Activated T-cell treated with anti-CD3 and anti-CD28 coated beads, Interleukin-2, amount 50 U/mL, for 72 hours (primary cell): ENCODE data around the gene TMEM175. TPM values are rescaled to one million over a fixed set of nuclear protein-coding genes. Genes with fewer than 3 reads are reported as not detected.
A peak's percentile ranks its signal among the peaks of the same experiment; 100 is the strongest.
"Not testable (repeated sequence)": the region's sequence is repeated elsewhere in the genome, so short reads cannot be mapped to it uniquely, and the experiment has no call there.

Source experiments
- ATAC-seq, 2 donors: fragments of 150-1000 bp; cut with Tn5 transposase; replicated peaks in 1 of 2; 2 replicates each; pipeline ENCODE4 v1.10.0; 2021; ENCODE audit warnings: moderate library complexity in 2 of 2, mild to moderate bottlenecking in 1 of 2
- DNase-seq, 2 donors: peaks; one replicate each; pipeline ENCODE4 v3.0.0; 2021 to 2022; ENCODE audit warnings: mixed read lengths in 1 of 2
- H3K27ac Mint-ChIP-seq: one replicate; pipeline ENCODE4 v1.8.0; 2022; ENCODE audit warnings: mild to moderate bottlenecking, moderate library complexity, mixed read lengths
- H3K27me3 Mint-ChIP-seq: one replicate; pipeline ENCODE4 v1.8.0; 2022; ENCODE audit warnings: low read depth, mixed read lengths
- H3K36me3 Mint-ChIP-seq, 2 donors: one replicate each; pipeline ENCODE4 v1.8.0; 2022; ENCODE audit warnings: mixed read lengths in 2 of 2, mild to moderate bottlenecking in 1 of 2; ENCODE audit not compliant: insufficient read depth in 2 of 2
- H3K4me1 Mint-ChIP-seq: one replicate; pipeline ENCODE4 v1.8.0; 2022; ENCODE audit warnings: low read depth, mixed read lengths
- H3K4me3 Mint-ChIP-seq, 2 donors: one replicate each; pipeline ENCODE4 v1.8.0; 2022; ENCODE audit warnings: mild to moderate bottlenecking in 2 of 2, mixed read lengths in 2 of 2, moderate library complexity in 2 of 2
- H3K9me3 Mint-ChIP-seq, 2 donors: one replicate each; pipeline ENCODE4 v1.8.0; 2022; ENCODE audit warnings: mixed read lengths in 2 of 2
- total RNA-seq, 2 donors: library from RNA; stranded (reverse); gene quantifications; one replicate each; pipeline ENCODE4 v1.2.3, GENCODE V29; 2022

TMEM175 gene
- total RNA-seq, 2 donors from 2014 or later: 21.0 to 22.0 TPM

GRCh38 chr4:913280-913618, 19.0 kb upstream of the TMEM175 start:
- Mint-ChIP-seq H3K9me3 (peaks cover 2 to 6% of the 10 kb centered on the region in 2 donors), H3K4me1 (peaks cover 26% of the 10 kb centered on the region), H3K27ac (no peak overlapping the region), H3K36me3 (peaks cover 7 to 14% of the 10 kb centered on the region in 2 donors), H3K4me3 (no peak overlapping the region), H3K27me3 (no peaks in the 10 kb centered on the region)
- ATAC-seq (no peak), DNase-seq (no peak)

GRCh38 chr4:914531-914930, 17.7 kb upstream of the TMEM175 start:
- no peaks in the 10 kb centered on the region for H3K27me3 Mint-ChIP-seq
- no peak overlapping the region for H3K27ac Mint-ChIP-seq
- no peak for ATAC-seq
- H3K4me3 Mint-ChIP-seq: no peak overlapping the region
- peaks cover 30% of the 10 kb centered on the region for H3K4me1 Mint-ChIP-seq
- peaks cover 10 to 11% of the 10 kb centered on the region in 2 donors for H3K36me3 Mint-ChIP-seq
- no peak for DNase-seq
- peaks cover 3 to 6% of the 10 kb centered on the region in 2 donors for H3K9me3 Mint-ChIP-seq

- DNase-seq (no peak), ATAC-seq (peak in 1 of 2 donors; percentile 31)
- Mint-ChIP-seq H3K9me3 (peaks cover 4 to 6% of the 10 kb centered on the region in 2 donors), H3K4me3 (peak overlapping the region; percentile 63 to 68), H3K4me1 (peaks cover 35% of the 10 kb centered on the region), H3K36me3 (peaks cover 11% of the 10 kb centered on the region in 2 donors), H3K27me3 (no peaks in the 10 kb centered on the region), H3K27ac (peak overlapping the region; percentile 59)
Measured at GRCh38 chr4:915041-915474, 17.2 kb upstream of the TMEM175 start.

- ATAC-seq: no peak
- H3K4me1 Mint-ChIP-seq: peaks cover 38% of the 10 kb centered on the region
Measured at GRCh38 chr4:915595-915994, 16.7 kb upstream of the TMEM175 start.

GRCh38 chr4:917466-917865, 14.8 kb upstream of the TMEM175 start:
- H3K27ac Mint-ChIP-seq: no peak overlapping the region
- DNase-seq: no peak
- peaks cover 55% of the 10 kb centered on the region for H3K4me1 Mint-ChIP-seq

More at GRCh38 chr4:915595-915994, 16.7 kb upstream of the TMEM175 start:
- peaks cover 11% of the 10 kb centered on the region in 2 donors for H3K36me3 Mint-ChIP-seq
- H3K9me3 Mint-ChIP-seq: peaks cover 4 to 6% of the 10 kb centered on the region in 2 donors
- no peaks in the 10 kb centered on the region for H3K27me3 Mint-ChIP-seq
- H3K27ac Mint-ChIP-seq: peak overlapping the region; percentile 59
- peak overlapping the region; percentile 63 to 68 for H3K4me3 Mint-ChIP-seq
- no peak for DNase-seq

GRCh38 chr4:917992-918391, 14.3 kb upstream of the TMEM175 start:
- Mint-ChIP-seq H3K27me3 (no peaks in the 10 kb centered on the region), H3K4me3 (no peak overlapping the region), H3K36me3 (peaks cover 6 to 8% of the 10 kb centered on the region in 2 donors), H3K27ac (no peak overlapping the region), H3K9me3 (peaks cover 4 to 6% of the 10 kb centered on the region in 2 donors), H3K4me1 (peaks cover 60% of the 10 kb centered on the region)
- no peak for ATAC-seq
- DNase-seq: no peak

More at GRCh38 chr4:917466-917865, 14.8 kb upstream of the TMEM175 start:
- no peaks in the 10 kb centered on the region for H3K27me3 Mint-ChIP-seq
- peaks cover 6 to 11% of the 10 kb centered on the region in 2 donors for H3K36me3 Mint-ChIP-seq
- ATAC-seq: no peak
- H3K4me3 Mint-ChIP-seq: no peak overlapping the region
- peaks cover 4 to 6% of the 10 kb centered on the region in 2 donors for H3K9me3 Mint-ChIP-seq

GRCh38 chr4:918591-918990, 13.7 kb upstream of the TMEM175 start:
- DNase-seq, H3K36me3 Mint-ChIP-seq, H3K4me3 Mint-ChIP-seq, H3K27me3 Mint-ChIP-seq, ATAC-seq, H3K9me3 Mint-ChIP-seq, H3K27ac Mint-ChIP-seq: not testable (repeated sequence)
- peaks cover 66% of the 10 kb centered on the region for H3K4me1 Mint-ChIP-seq

- H3K4me1 Mint-ChIP-seq: peaks cover 72% of the 10 kb centered on the region
- H3K27me3 Mint-ChIP-seq, ATAC-seq, H3K9me3 Mint-ChIP-seq, H3K36me3 Mint-ChIP-seq, H3K4me3 Mint-ChIP-seq, DNase-seq, H3K27ac Mint-ChIP-seq: not testable (repeated sequence)
Measured at GRCh38 chr4:919004-919680, 13.1 kb upstream of the TMEM175 start.

- H3K4me3 Mint-ChIP-seq: peak overlapping the region; percentile 60 to 72
Measured at GRCh38 chr4:921830-922331, 10.4 kb upstream of the TMEM175 start.

GRCh38 chr4:924107-925096, 7.9 kb upstream of the TMEM175 start:
- H3K4me3 Mint-ChIP-seq: peak overlapping the region; percentile 71 to 84
- peaks cover 81% of the 10 kb centered on the region for H3K4me1 Mint-ChIP-seq

More at GRCh38 chr4:921830-922331, 10.4 kb upstream of the TMEM175 start:
- Mint-ChIP-seq H3K36me3 (peaks cover 6 to 8% of the 10 kb centered on the region in 2 donors), H3K9me3 (peaks cover 4 to 6% of the 10 kb centered on the region in 2 donors), H3K27ac (peak overlapping the region; percentile 70), H3K27me3 (no peaks in the 10 kb centered on the region), H3K4me1 (peaks cover 75% of the 10 kb centered on the region)
- ATAC-seq (peak; percentile 44 to 51), DNase-seq (peak; percentile 32 to 41)

GRCh38 chr4:925171-925570, 7.1 kb upstream of the TMEM175 start:
- Mint-ChIP-seq H3K27me3 (no peaks in the 10 kb centered on the region), H3K36me3 (no peaks in the 10 kb centered on the region), H3K4me3 (peak overlapping the region; percentile 71 to 84), H3K9me3 (no peaks in the 10 kb centered on the region), H3K27ac (peak overlapping the region; percentile 58), H3K4me1 (peaks cover 77% of the 10 kb centered on the region)
- DNase-seq (no peak), ATAC-seq (no peak)

More at GRCh38 chr4:924107-925096, 7.9 kb upstream of the TMEM175 start:
- Mint-ChIP-seq H3K36me3 (peaks cover 0 to 2% of the 10 kb centered on the region in 2 donors), H3K9me3 (peaks cover 0 to 1% of the 10 kb centered on the region in 2 donors), H3K27me3 (no peaks in the 10 kb centered on the region), H3K27ac (peak overlapping the region; percentile 87)
- peak; percentile 54 for DNase-seq
- ATAC-seq: peak; percentile 74 to 81

GRCh38 chr4:925771-926500, 6.3 kb upstream of the TMEM175 start:
- Mint-ChIP-seq H3K4me1 (peaks cover 82% of the 10 kb centered on the region), H3K36me3 (no peaks in the 10 kb centered on the region), H3K27ac (peak overlapping the region; percentile 58), H3K9me3 (no peaks in the 10 kb centered on the region), H3K4me3 (peak overlapping the region; percentile 7 to 49), H3K27me3 (no peaks in the 10 kb centered on the region)
- DNase-seq: no peak
- ATAC-seq: no peak
